H1 (cell line): ENCODE measurements around the gene FBLIM1. TPM values are rescaled to one million over a fixed set of nuclear protein-coding genes. Genes with fewer than 3 reads are reported as not detected.
A peak's percentile ranks its signal among the peaks of the same experiment; 100 is the strongest.

Experiments used
- CTCF ChIA-PET: fragments of 300-600 bp; sonication (Branson Sonifier 250); formaldehyde crosslinking; loops from one replicate; lab custom pipeline; 2021; ENCODE audit not compliant: partially characterized antibody; lab: Charles Lee
- POLR2A ChIA-PET: fragments of 300-600 bp; sonication (Branson Sonifier 250); formaldehyde crosslinking; loops from one replicate; lab custom pipeline; 2021; ENCODE audit warnings: inconsistent platforms; ENCODE audit not compliant: partially characterized antibody; lab: Charles Lee
- DNase-seq, 2 experiments: peaks; one replicate each; pipeline versions ENCODE4 v3.0.0 to v3.0.0-alpha.2; 2010 to 2022; ENCODE audit warnings: low spot score in 2 of 2, low read depth in 1 of 2, mixed read lengths in 1 of 2
- FAIRE-seq: peaks from 2 replicates; lab custom pipeline; 2011; peaks lifted over from hg19 to GRCh38; lab: Jason Lieb, UNC
- H2AFZ ChIP-seq: 2 replicates; pipeline ENCODE4 v1.8.1; 2012; ENCODE audit warnings: low read length, inconsistent platforms
- H2AK5ac ChIP-seq: 2 replicates; pipeline ENCODE4 v1.6.1; 2013; ENCODE audit warnings: low read depth, low read length
- H2BK120ac ChIP-seq: replicated peaks from 2 replicates; pipeline ENCODE3; 2013; ENCODE audit warnings: low read depth, low read length, inconsistent platforms
- H2BK12ac ChIP-seq: 2 replicates; pipeline ENCODE4 v1.6.1; 2013; ENCODE audit warnings: low read depth, low read length
- H2BK15ac ChIP-seq: 2 replicates; pipeline ENCODE4 v1.6.1; 2013; ENCODE audit warnings: low read length
- H2BK20ac ChIP-seq: 2 replicates; pipeline ENCODE4 v1.6.1; 2013; ENCODE audit warnings: low read length
- H2BK5ac ChIP-seq: 2 replicates; pipeline ENCODE4 v1.6.1; 2013; ENCODE audit warnings: low read depth, low read length
- H3K14ac ChIP-seq: 2 replicates; pipeline ENCODE4 v1.6.1; 2013; ENCODE audit warnings: inconsistent platforms; ENCODE audit not compliant: insufficient read length
- H3K18ac ChIP-seq: 2 replicates; pipeline ENCODE4 v1.6.1; 2013; ENCODE audit warnings: low read length; ENCODE audit errors: extremely low read depth
- H3K23ac ChIP-seq: 2 replicates; pipeline ENCODE4 v1.6.1; 2013; ENCODE audit warnings: inconsistent platforms; ENCODE audit not compliant: insufficient read length
- H3K23me2 ChIP-seq: 2 replicates; pipeline ENCODE4 v1.6.1; 2013; ENCODE audit warnings: low read depth, low read length
- H3K27ac ChIP-seq: 2 replicates; pipeline ENCODE4 v1.6.1; 2011; ENCODE audit warnings: low read depth, low read length, inconsistent platforms
- H3K27me3 ChIP-seq, 4 experiments: replicated peaks in 1 of 4; 1 replicate in 1 of 4; 2 replicates in 3 of 4; pipeline versions ENCODE4 v1.6.1 to v1.8.1; 2011 to 2013; ENCODE audit warnings: low read length in 3 of 4, mild to moderate bottlenecking in 3 of 4, inconsistent platforms in 2 of 4, mixed read lengths in 2 of 4, moderate library complexity in 1 of 4; ENCODE audit not compliant: control insufficient read depth in 3 of 4, insufficient read depth in 3 of 4; ENCODE audit errors: extremely low read depth in 1 of 4
- H3K36me3 ChIP-seq, 4 experiments: 2 replicates each; pipeline versions ENCODE4 v1.6.1 to v1.8.1; 2011 to 2013; ENCODE audit warnings: mild to moderate bottlenecking in 4 of 4, low read length in 3 of 4, moderate library complexity in 2 of 4, control low read depth in 1 of 4, inconsistent platforms in 1 of 4; ENCODE audit not compliant: insufficient read depth in 4 of 4, control insufficient read depth in 2 of 4
- H3K4ac ChIP-seq: replicated peaks from 2 replicates; pipeline ENCODE3; 2013; ENCODE audit warnings: low read length, low read depth, mixed read lengths, inconsistent platforms; ENCODE audit not compliant: insufficient read length
- H3K4me1 ChIP-seq, 4 experiments: replicated peaks in 1 of 4; 1 replicate in 1 of 4; 2 replicates in 3 of 4; pipeline versions ENCODE4 v1.6.1 to v1.8.1; 2011 to 2013; ENCODE audit warnings: low read length in 3 of 4, inconsistent platforms in 2 of 4, mixed read lengths in 1 of 4; ENCODE audit not compliant: insufficient read depth in 4 of 4, control insufficient read depth in 3 of 4
- H3K4me2 ChIP-seq, 2 experiments: 2 replicates each; pipeline versions ENCODE4 v1.6.1 to v1.8.1; 2011 to 2013; ENCODE audit warnings: low read depth in 2 of 2, low read length in 2 of 2, control low read depth in 1 of 2, inconsistent platforms in 1 of 2, mild to moderate bottlenecking in 1 of 2; ENCODE audit not compliant: insufficient read depth in 1 of 2
- H3K4me3 ChIP-seq, 4 experiments: fragments of 200-600, 300-600 bp in 1 of 4; sonication (generic), shearing (Covaris generic), sonication (Bioruptor Twin) in 1 of 4; 2 replicates each; pipeline versions ENCODE4 v1.5.1 to v1.8.1; 2011 to 2016; ENCODE audit warnings: low read length in 4 of 4, low read depth in 3 of 4, control low read depth in 2 of 4, inconsistent platforms in 2 of 4, mild to moderate bottlenecking in 2 of 4, mixed read lengths in 1 of 4, moderate library complexity in 1 of 4; ENCODE audit not compliant: insufficient read depth in 2 of 4; ENCODE audit errors: extremely low read depth in 1 of 4
- H3K56ac ChIP-seq: replicated peaks from 2 replicates; pipeline ENCODE3; 2013; ENCODE audit warnings: low read depth, mild to moderate bottlenecking, mixed read lengths, low read length, inconsistent platforms; ENCODE audit not compliant: insufficient read length
- H3K79me1 ChIP-seq: 2 replicates; pipeline ENCODE4 v1.6.1; 2013; ENCODE audit warnings: low read depth, low read length, control low read depth
- H3K79me2 ChIP-seq, 2 experiments: 2 replicates each; pipeline versions ENCODE4 v1.6.1 to v1.8.1; 2012 to 2013; ENCODE audit warnings: low read length in 2 of 2, mild to moderate bottlenecking in 2 of 2, inconsistent platforms in 1 of 2; ENCODE audit not compliant: insufficient read depth in 2 of 2, control insufficient read depth in 1 of 2
- H3K9ac ChIP-seq, 4 experiments: replicated peaks in 1 of 4; 1 replicate in 1 of 4; 2 replicates in 3 of 4; pipeline versions ENCODE4 v1.6.1 to v1.8.1; 2011 to 2013; ENCODE audit warnings: low read depth in 3 of 4, low read length in 3 of 4, control low read depth in 2 of 4, mild to moderate bottlenecking in 2 of 4, moderate library complexity in 2 of 4, inconsistent platforms in 1 of 4; ENCODE audit errors: extremely low read depth in 1 of 4
- H3K9me3 ChIP-seq, 2 experiments: 2 replicates each; pipeline versions ENCODE4 v1.6.1 to v1.8.1; 2012 to 2013; ENCODE audit warnings: mild to moderate bottlenecking in 2 of 2, moderate library complexity in 2 of 2, control low read depth in 1 of 2, inconsistent platforms in 1 of 2, low read depth in 1 of 2, low read length in 1 of 2, mixed read lengths in 1 of 2; ENCODE audit not compliant: insufficient read depth in 2 of 2
- H4K20me1 ChIP-seq, 2 experiments: replicated peaks in 1 of 2; 2 replicates each; pipeline versions ENCODE3 to v1.8.1; 2011 to 2013; ENCODE audit warnings: inconsistent platforms in 2 of 2, low read length in 2 of 2, mild to moderate bottlenecking in 1 of 2; ENCODE audit not compliant: insufficient read depth in 2 of 2, control insufficient read depth in 1 of 2
- H4K5ac ChIP-seq: 2 replicates; pipeline ENCODE4 v1.6.1; 2013; ENCODE audit warnings: low read length, low read depth, mixed read lengths, inconsistent platforms; ENCODE audit not compliant: insufficient read length
- H4K8ac ChIP-seq: 2 replicates; pipeline ENCODE4 v1.8.0; 2013; ENCODE audit warnings: mild to moderate bottlenecking, moderate library complexity, low read length, inconsistent platforms; ENCODE audit not compliant: insufficient read depth; ENCODE audit errors: extremely low read depth
- H4K91ac ChIP-seq: replicated peaks from 2 replicates; pipeline ENCODE3; 2013; ENCODE audit warnings: low read length, mixed read lengths, inconsistent platforms; ENCODE audit not compliant: insufficient read length
- BCL11A ChIP-seq, 2 experiments: IDR thresholded peaks; one replicate each; pipeline ENCODE4 v1.6.1; 2011; ENCODE audit warnings: low read depth in 2 of 2, low read length in 2 of 2, mild to moderate bottlenecking in 2 of 2
- CBX5 ChIP-seq: fragments of 300-800, 300-1000 bp; sonication (generic); IDR thresholded peaks from 2 replicates; pipeline ENCODE4 v1.7.1; 2016; ENCODE audit warnings: antibody characterized with exemption, low read length, low read depth
- CBX8 ChIP-seq: fragments of 300-800, 300-1000 bp; sonication (generic); IDR thresholded peaks from 2 replicates; pipeline ENCODE4 v1.7.1; 2016; ENCODE audit warnings: low read depth, low read length, borderline replicate concordance
- EGR1 ChIP-seq: IDR thresholded peaks from 2 replicates; pipeline ENCODE4 v1.6.1; 2011; ENCODE audit warnings: low read depth, low read length, borderline replicate concordance
- EP300 ChIP-seq, 2 experiments: IDR thresholded peaks; 1 replicate in 1 of 2; 2 replicates in 1 of 2; pipeline ENCODE4 v1.6.1; 2011 to 2012; ENCODE audit warnings: low read depth in 2 of 2, low read length in 2 of 2, mild to moderate bottlenecking in 2 of 2, borderline replicate concordance in 1 of 2, inconsistent platforms in 1 of 2, moderate library complexity in 1 of 2
- KDM5A ChIP-seq: fragments of 200-600 bp; IDR thresholded peaks from 2 replicates; pipeline ENCODE4 v1.7.1; 2012; ENCODE audit warnings: mild to moderate bottlenecking, low read length, inconsistent platforms, mixed read lengths
- MAFK ChIP-seq: IDR thresholded peaks from 2 replicates; pipeline ENCODE4 v1.6.1; 2012; ENCODE audit warnings: low read depth, mild to moderate bottlenecking, improper control_type of control experiment, low read length
- PHF8 ChIP-seq: fragments of 200-600 bp; sonication (generic); conservative IDR thresholded peaks from 2 replicates; pipeline ENCODE4 v1.7.1; 2012; ENCODE audit warnings: low read depth, mild to moderate bottlenecking, inconsistent platforms, low read length, moderate library complexity
- RNF2 ChIP-seq: fragments of 200-900, 300-1000 bp; sonication (generic); IDR thresholded peaks from 2 replicates; pipeline ENCODE4 v1.7.1; 2016; ENCODE audit warnings: borderline replicate concordance, low read depth, mild to moderate bottlenecking, antibody characterized with exemption, low read length; ENCODE audit not compliant: poor library complexity, severe bottlenecking; ENCODE audit errors: missing control alignments
- SIX5 ChIP-seq: IDR thresholded peaks from 2 replicates; pipeline ENCODE4 v1.6.1; 2011; ENCODE audit warnings: mild to moderate bottlenecking, low read depth, low read length
- SP2 ChIP-seq: IDR thresholded peaks from 2 replicates; pipeline ENCODE4 v1.6.1; 2012; ENCODE audit warnings: mild to moderate bottlenecking, low read length, inconsistent platforms
- whole genome bisulfite sequencing, 2 experiments: shearing (Covaris generic) in 1 of 2; methylation state at CpG; one replicate each; pipeline versions ENCODE4 v1.1.6 to v1.1.7; 2013 to 2015; ENCODE audit warnings: low lambda C conversion rate in 2 of 2, mixed read lengths in 2 of 2, inconsistent platforms in 1 of 2, low coverage in 1 of 2, missing lambda C conversion rate in 1 of 2; ENCODE audit not compliant: insufficient replicate concordance in 2 of 2, insufficient coverage in 1 of 2, insufficient read length in 1 of 2; ENCODE audit errors: extremely low coverage in 1 of 2, missing lambda C conversion rate in 1 of 2; 5-methylcytosine and 5-hydroxymethylcytosine counted together
- polyA plus RNA-seq, 7 experiments: library from polyadenylated mRNA; depleted of rRNA in 3 of 7; stranded (reverse) in 5 of 7; unstranded in 2 of 7; fragments of >200 nt in 5 of 7; fragments of 200-250 nt in 2 of 7; gene quantifications; 1 replicate in 5 of 7; 2 replicates in 1 of 7; 4 replicates in 1 of 7; pipeline versions ENCODE4 v1.2.1 to v1.2.3, GENCODE V29; 2011 to 2013; ENCODE audit warnings: missing spikeins in 2 of 7, mixed read lengths in 2 of 7
- total RNA-seq: library from RNA; stranded (reverse); fragmentation: NEBNext Ultra II Directional; extraction: Animal tissue kit (Norgen Biotek cat#: 25700); gene quantifications from 2 replicates; pipeline ENCODE4 v1.2.1, GENCODE V29; 2021

Gene FBLIM1
- total and polyA plus RNA-seq, 2 of the 8 experiments (the other 6 are each of a cell fraction or from before 2014, with no cell fraction given): 66.6 to 66.7 TPM

DNA sequence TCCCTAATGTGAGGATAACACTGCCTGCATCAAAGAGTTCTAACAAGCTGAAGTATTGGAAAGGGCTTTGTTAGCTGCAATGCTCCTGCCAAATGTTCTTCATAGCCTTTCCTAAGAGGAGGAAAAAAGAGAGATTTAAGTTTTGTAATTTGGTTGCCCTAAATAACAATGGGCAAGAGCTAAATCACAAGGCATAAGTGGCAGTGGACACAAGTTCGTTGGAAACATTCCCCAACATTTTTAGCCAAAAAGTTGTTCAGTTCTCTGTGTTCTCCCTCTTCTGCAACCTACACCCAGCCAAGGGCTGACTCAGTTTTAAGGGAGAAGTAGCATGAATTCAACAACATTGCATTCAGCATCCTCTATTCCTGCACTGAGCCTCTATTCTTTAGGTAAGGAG is 51.5 kb downstream of the FBLIM1 start:
- no peak overlapping the region for H3K56ac ChIP-seq
- H2BK15ac ChIP-seq: no peak overlapping the region
- no peak overlapping the region for H4K5ac ChIP-seq
- 0 out of 2 replicates have a peak overlapping the region, but pooled peaks have one; percentile 61 for H2BK20ac ChIP-seq
- no peak overlapping the region for H2AFZ ChIP-seq
- TF ChIP-seq EP300 (IDR thresholded peaks at IDR 0.05; ENCODE audit: borderline replicate concordance in 1 of 2, low read depth in 2 of 2, low read length in 2 of 2) (no peak), RNF2 (no peak), SIX5 (no peak), EGR1 (no peak), KDM5A (no peak), SP2 (no peak), BCL11A (IDR thresholded peaks at IDR 0.05; ENCODE audit: low read depth in 2 of 2, low read length in 2 of 2) (no peak), PHF8 (no peak), CBX5 (no peak), CBX8 (no peak), MAFK (no peak)
- peak overlapping the region; percentile 75; the same call in 1 of the 2 replicates for H2BK12ac ChIP-seq
- no peak overlapping the region for H3K18ac ChIP-seq
- no peak overlapping the region for H3K4me2 ChIP-seq
- H3K36me3 ChIP-seq: no peaks in the 10 kb centered on the region
- H4K91ac ChIP-seq: no peak overlapping the region
- H2AK5ac ChIP-seq: no peak overlapping the region
- FAIRE-seq (no peak), DNase-seq (no peak)
- H2BK5ac ChIP-seq: no peak overlapping the region
- no peak overlapping the region for H3K9ac ChIP-seq
- H4K20me1 ChIP-seq: no peaks in the 10 kb centered on the region
- no peak overlapping the region for H4K8ac ChIP-seq
- ChIA-PET CTCF (interaction anchor here (0.9 to 1.6 kb wide), 3 partner anchors 9 to 131 kb away, joined by 3 read pairs; no protein-coding TSS in a partner anchor), POLR2A (interaction anchor here (0.8 kb wide), 1 partner anchor 24 kb away, joined by 3 read pairs; no protein-coding TSS in a partner anchor)
- H3K23me2 ChIP-seq: no peaks in the 10 kb centered on the region
- no peaks in the 10 kb centered on the region for H3K79me1 ChIP-seq
- H3K4ac ChIP-seq: no peak overlapping the region
- H3K79me2 ChIP-seq: no peaks in the 10 kb centered on the region
- H3K4me1 ChIP-seq: peaks cover 0 to 4% (median 2%) of the 10 kb centered on the region in 4 experiments; a peak in 2 of 7 replicates
- H3K23ac ChIP-seq: no peak overlapping the region
- H3K14ac ChIP-seq: no peak overlapping the region
- no peaks in the 10 kb centered on the region for H3K27me3 ChIP-seq
- no peak overlapping the region for H3K4me3 ChIP-seq
- WGBS, 2 experiments: 87% methylated on average over 1 of the region's 1 CpG; no CpG with 5 or more reads in 1 of the 2 experiments
- H2BK120ac ChIP-seq: no peak overlapping the region
- no peaks in the 10 kb centered on the region for H3K9me3 ChIP-seq
- H3K27ac ChIP-seq: no peak overlapping the region
